ENCODE data around the gene CBFA2T2. TPM values are rescaled to one million over a fixed set of nuclear protein-coding genes. Genes with fewer than 3 reads are reported as not detected.

Gene CBFA2T2
- total and polyA plus RNA-seq, 2 donors (not counting 3 experiments of a cell fraction or from before 2014, with no cell fraction given): 10.7 to 12.1 TPM

DNA sequence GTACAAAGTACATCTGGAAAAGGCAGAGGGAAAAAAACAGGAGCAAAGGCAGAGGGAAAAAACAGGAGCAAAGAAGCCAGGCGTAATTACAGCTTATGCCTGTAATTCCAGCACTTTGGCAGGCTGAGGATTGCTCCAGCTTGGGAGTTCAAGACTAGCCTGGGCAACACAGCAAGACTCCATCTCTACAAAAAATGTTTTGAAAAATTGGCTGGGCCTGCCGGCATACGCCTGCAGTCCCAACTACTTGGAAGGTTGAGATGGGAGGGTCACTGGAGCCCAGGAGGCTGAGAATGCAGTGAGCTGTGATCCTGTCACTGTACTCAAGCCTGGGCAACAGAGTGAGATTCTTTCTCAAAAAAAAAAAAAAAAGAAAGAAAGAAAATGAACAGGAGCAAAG lies 19.0 kb upstream of the CBFA2T2 start:
- dilution Hi-C loops (cut with MboI; ENCODE audit: extremely low pct_ligation_motif_present, low sequenced_read_pairs) (no loop called here), intact Hi-C loops (cut with micrococcal nuclease) (no loop called here)
- no TSS peak for BruUV-seq (replicated peaks)
- Histone ChIP-seq H3K36me3 (ENCODE audit: control insufficient read depth in 2 of 2, extremely low read depth in 1 of 2, insufficient read depth in 2 of 2, low read length in 2 of 2) (no peaks in the 10 kb centered on the region), H2AFZ (ENCODE audit: low read depth, low read length) (no peak overlapping the region), H3K9me1 (replicated peaks; ENCODE audit: control insufficient read depth, extremely low read depth, insufficient read depth, low read length) (no peaks in the 10 kb centered on the region), H3K4me3 (replicated peaks in 1 of 3; ENCODE audit: insufficient read depth in 1 of 3, low read depth in 1 of 3, low read length in 3 of 3) (no peak overlapping the region), H3K27me3 (ENCODE audit: control insufficient read depth in 2 of 2, insufficient read depth in 2 of 2, low read length in 2 of 2) (peaks cover 6 to 14% of the 10 kb centered on the region in 2 experiments), H3K4me1 (ENCODE audit: control insufficient read depth, extremely low read depth, insufficient read depth, low read length) (no peaks in the 10 kb centered on the region), H3K4me2 (ENCODE audit: insufficient read depth, low read length) (no peak overlapping the region), H3K9me3 (replicated peaks; ENCODE audit: control insufficient read depth, insufficient read depth, low read length) (no peaks in the 10 kb centered on the region), H3K9ac (replicated peaks; ENCODE audit: extremely low read depth, insufficient read depth, low read length) (no peak overlapping the region), H4K20me1 (replicated peaks; ENCODE audit: control insufficient read depth, extremely low read depth, insufficient read depth, low read length) (no peaks in the 10 kb centered on the region), H3K27ac (ENCODE audit: insufficient read depth, low read depth, low read length) (no peak overlapping the region), H3K79me2 (ENCODE audit: control insufficient read depth, insufficient read depth, low read length) (no peaks in the 10 kb centered on the region)
- ChIA-PET CTCF (interaction anchor here (1.2 to 1.9 kb wide), 6 partner anchors 10 to 183 kb away, joined by 4 to 7 read pairs (median 4); partner anchors contain the start of gene CBFA2T2), POLR2A (no interaction called here)
- TF ChIP-seq MYC (IDR thresholded peaks at IDR 0.05; ENCODE audit: low read depth, low read length) (no peak), JUN (IDR thresholded peaks at IDR 0.05; ENCODE audit: borderline replicate concordance, insufficient read depth, insufficient read length, low read depth) (no peak), EZH2 (IDR thresholded peaks at IDR 0.05; ENCODE audit: borderline replicate concordance, low read depth, low read length, severe bottlenecking) (no peak), POLR2AphosphoS5 (IDR thresholded peaks at IDR 0.05; ENCODE audit: insufficient read depth, low read depth, low read length) (no peak)
- TF ChIP-seq, protein P1, sequence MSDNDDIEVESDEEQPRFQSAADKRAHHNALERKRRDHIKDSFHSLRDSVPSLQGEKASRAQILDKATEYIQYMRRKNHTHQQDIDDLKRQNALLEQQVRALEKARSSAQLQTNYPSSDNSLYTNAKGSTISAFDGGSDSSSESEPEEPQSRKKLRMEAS (IDR thresholded peaks at IDR 0.05; ENCODE audit: insufficient read depth, insufficient read length): no peak
- DNase-seq (ENCODE audit: low read depth, low spot score) (no peak), FAIRE-seq (no peak)

DNA sequence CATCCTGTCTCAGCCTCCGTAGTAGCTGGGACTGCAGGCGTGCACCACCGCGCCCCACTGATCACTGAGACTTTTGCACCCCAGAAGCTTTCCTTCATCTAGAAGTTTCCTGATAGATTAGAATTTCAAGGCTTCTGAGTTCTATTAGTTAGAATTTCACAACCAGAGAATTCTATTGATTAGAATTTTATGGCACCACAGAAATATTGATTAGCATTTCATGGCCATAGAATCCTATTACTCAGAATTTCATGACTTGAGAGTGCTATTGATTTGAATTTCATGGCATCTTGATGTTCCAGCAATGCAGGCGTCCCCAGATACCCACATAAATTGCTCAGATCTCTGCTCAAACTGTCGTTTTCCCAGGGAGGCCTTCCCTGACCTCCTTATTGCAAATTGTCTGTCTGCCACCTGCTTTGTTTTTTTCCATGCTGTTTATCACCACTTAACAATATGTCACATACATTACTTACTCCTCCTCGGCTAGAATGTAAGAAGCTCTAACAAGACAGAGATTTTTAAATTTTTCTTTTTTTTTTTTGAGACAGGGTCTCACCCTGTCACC lies 16.9 kb upstream of the CBFA2T2 start:
- POLR2A ChIA-PET: no interaction called here

More for the DNA sequence above, 16.9 kb upstream of the CBFA2T2 start:
- Histone ChIP-seq H3K9me1 (replicated peaks; ENCODE audit: control insufficient read depth, extremely low read depth, insufficient read depth, low read length) (no peaks in the 10 kb centered on the region), H3K4me3 (replicated peaks in 1 of 3; ENCODE audit: insufficient read depth in 1 of 3, low read depth in 1 of 3, low read length in 3 of 3) (no peak overlapping the region), H3K4me1 (ENCODE audit: control insufficient read depth, extremely low read depth, insufficient read depth, low read length) (no peaks in the 10 kb centered on the region), H3K79me2 (ENCODE audit: control insufficient read depth, insufficient read depth, low read length) (no peaks in the 10 kb centered on the region), H3K27ac (ENCODE audit: insufficient read depth, low read depth, low read length) (no peak overlapping the region), H2AFZ (ENCODE audit: low read depth, low read length) (no peak overlapping the region), H3K9ac (replicated peaks; ENCODE audit: extremely low read depth, insufficient read depth, low read length) (no peak overlapping the region), H3K36me3 (ENCODE audit: control insufficient read depth in 2 of 2, extremely low read depth in 1 of 2, insufficient read depth in 2 of 2, low read length in 2 of 2) (no peaks in the 10 kb centered on the region), H3K4me2 (ENCODE audit: insufficient read depth, low read length) (no peak overlapping the region), H3K9me3 (replicated peaks; ENCODE audit: control insufficient read depth, insufficient read depth, low read length) (no peaks in the 10 kb centered on the region), H4K20me1 (replicated peaks; ENCODE audit: control insufficient read depth, extremely low read depth, insufficient read depth, low read length) (no peaks in the 10 kb centered on the region), H3K27me3 (ENCODE audit: control insufficient read depth in 2 of 2, insufficient read depth in 2 of 2, low read length in 2 of 2) (peaks cover 10 to 14% of the 10 kb centered on the region in 2 experiments)
- CTCF ChIA-PET: interaction anchor here (1.1 kb wide), 1 partner anchor 180 kb away, joined by 3 read pairs; no protein-coding TSS in a partner anchor
- no peak for TF ChIP-seq EZH2 (IDR thresholded peaks at IDR 0.05; ENCODE audit: borderline replicate concordance, low read depth, low read length, severe bottlenecking)
- TF ChIP-seq, protein P1 (IDR thresholded peaks at IDR 0.05; ENCODE audit: insufficient read depth, insufficient read length): no peak
- no peak for TF ChIP-seq POLR2AphosphoS5 (IDR thresholded peaks at IDR 0.05; ENCODE audit: insufficient read depth, low read depth, low read length)
- TF ChIP-seq GATA2 (IDR thresholded peaks at IDR 0.05; ENCODE audit: insufficient read depth, insufficient read length, low read depth, low read length): no peak
- TF ChIP-seq, protein P2, sequence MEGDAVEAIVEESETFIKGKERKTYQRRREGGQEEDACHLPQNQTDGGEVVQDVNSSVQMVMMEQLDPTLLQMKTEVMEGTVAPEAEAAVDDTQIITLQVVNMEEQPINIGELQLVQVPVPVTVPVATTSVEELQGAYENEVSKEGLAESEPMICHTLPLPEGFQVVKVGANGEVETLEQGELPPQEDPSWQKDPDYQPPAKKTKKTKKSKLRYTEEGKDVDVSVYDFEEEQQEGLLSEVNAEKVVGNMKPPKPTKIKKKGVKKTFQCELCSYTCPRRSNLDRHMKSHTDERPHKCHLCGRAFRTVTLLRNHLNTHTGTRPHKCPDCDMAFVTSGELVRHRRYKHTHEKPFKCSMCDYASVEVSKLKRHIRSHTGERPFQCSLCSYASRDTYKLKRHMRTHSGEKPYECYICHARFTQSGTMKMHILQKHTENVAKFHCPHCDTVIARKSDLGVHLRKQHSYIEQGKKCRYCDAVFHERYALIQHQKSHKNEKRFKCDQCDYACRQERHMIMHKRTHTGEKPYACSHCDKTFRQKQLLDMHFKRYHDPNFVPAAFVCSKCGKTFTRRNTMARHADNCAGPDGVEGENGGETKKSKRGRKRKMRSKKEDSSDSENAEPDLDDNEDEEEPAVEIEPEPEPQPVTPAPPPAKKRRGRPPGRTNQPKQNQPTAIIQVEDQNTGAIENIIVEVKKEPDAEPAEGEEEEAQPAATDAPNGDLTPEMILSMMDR (IDR thresholded peaks at IDR 0.05; ENCODE audit: extremely low read depth in 1 of 2, insufficient read depth in 1 of 2, low read depth in 1 of 2, low read length in 2 of 2): no peak
- TF ChIP-seq MYC (IDR thresholded peaks at IDR 0.05; ENCODE audit: low read depth, low read length): no peak
- no peak for TF ChIP-seq FOS (IDR thresholded peaks at IDR 0.05; ENCODE audit: borderline replicate concordance, insufficient read depth, low read length)
- TF ChIP-seq JUN (IDR thresholded peaks at IDR 0.05; ENCODE audit: borderline replicate concordance, insufficient read depth, insufficient read length, low read depth): no peak
- no peak for TF ChIP-seq POLR2A (IDR thresholded peaks at IDR 0.05; ENCODE audit: low read depth, low read length)
- DNase-seq (ENCODE audit: low read depth, low spot score): no peak
- intact Hi-C loops (cut with micrococcal nuclease): no loop called here
- dilution Hi-C loops (cut with MboI; ENCODE audit: extremely low pct_ligation_motif_present, low sequenced_read_pairs): no loop called here
- no peak for FAIRE-seq
- no TSS peak for BruUV-seq (replicated peaks)
